Heart left ventricle (tissue), 16 donors: Measurements from ENCODE around the gene MAP1LC3B. TPM values are rescaled to one million over a fixed set of nuclear protein-coding genes. Genes with fewer than 3 reads are reported as not detected.

ENCODE experiments used
- ATAC-seq, 4 donors: fragments of 200-7000 bp; cut with Tn5 transposase; one replicate each; pipeline ENCODE4 v1.9.1; 2020 to 2022; ENCODE audit warnings: moderate library complexity in 4 of 4, mild to moderate bottlenecking in 3 of 4, moderate number of reproducible peaks in 1 of 4
- DNase-seq, 5 donors: peaks; one replicate each; pipeline ENCODE4 v3.0.0-alpha.2; 2020
- H3K27ac ChIP-seq, 12 donors: fragments of 200-600 bp; sonication (generic) in 4 of 12; one replicate each; pipeline versions ENCODE4 v1.5.0 to v1.8.0; 2016 to 2022; ENCODE audit warnings: mild to moderate bottlenecking in 2 of 12
- H3K27me3 ChIP-seq, 9 donors: fragments of 200-600 bp; sonication (generic) in 2 of 9; one replicate each; pipeline versions ENCODE4 v1.5.1 to v1.8.0; 2016 to 2022; ENCODE audit warnings: mild to moderate bottlenecking in 3 of 9
- H3K36me3 ChIP-seq, 9 donors: fragments of 200-600 bp; sonication (generic) in 2 of 9; one replicate each; pipeline versions ENCODE4 v1.5.0 to v1.8.0; 2018 to 2022; ENCODE audit warnings: mild to moderate bottlenecking in 2 of 9
- H3K4me1 ChIP-seq, 12 donors: fragments of 200-600 bp; sonication (generic) in 4 of 12; one replicate each; pipeline versions ENCODE4 v1.5.0 to v1.8.0; 2016 to 2022; ENCODE audit warnings: mild to moderate bottlenecking in 3 of 12
- H3K4me3 ChIP-seq, 12 donors: fragments of 200-600 bp; sonication (generic) in 4 of 12; one replicate each; pipeline versions ENCODE4 v1.5.0 to v1.8.0; 2017 to 2022; ENCODE audit warnings: mild to moderate bottlenecking in 9 of 12, moderate library complexity in 4 of 12
- H3K9me3 ChIP-seq, 12 donors: fragments of 200-600 bp; sonication (generic) in 4 of 12; one replicate each; pipeline versions ENCODE4 v1.5.0 to v1.8.0; 2016 to 2022; ENCODE audit warnings: mild to moderate bottlenecking in 1 of 12
- POLR2A ChIP-seq, 2 donors: fragments of 450-650 bp; IDR thresholded peaks; one replicate each; pipeline ENCODE4 v1.6.1; 2017; ENCODE audit warnings: antibody characterized with exemption in 2 of 2, mild to moderate bottlenecking in 2 of 2, moderate library complexity in 2 of 2
- WGBS, 4 donors: extraction: QIAGEN DNeasy Blood & Tissue Kit in 2 of 4; methylation state at CpG; one replicate each; pipeline versions ENCODE4 v1.1.5 to v1.1.7; 2013 to 2018; 5-methylcytosine and 5-hydroxymethylcytosine counted together
- intact Hi-C, 10 donors: fragments of 100-400 bp; cut with DNase I; formaldehyde crosslinking; loops; one replicate each; pipeline versions ENCODE4 v1.11.1 to v1.14.2; 2022
- polyA plus RNA-seq, 2 donors: library from polyadenylated mRNA; stranded (reverse); fragments of 200-250 nt; gene quantifications; one replicate each; pipeline ENCODE4 v1.2.3, GENCODE V29; 2013
- total RNA-seq, 9 donors: library from RNA; depleted of rRNA in 2 of 9; stranded (reverse); fragments of >200 nt in 2 of 9; fragmentation: NEBNext Ultra II Directional in 3 of 9; extraction: Animal tissue kit (Norgen Biotek cat#: 25700) in 3 of 9; gene quantifications; one replicate each; pipeline versions ENCODE4 v1.1.0 to v1.2.4, GENCODE V29; 2016 to 2023
- TF ChIP-seq, protein P1 (sequence below), 12 donors: fragments of 200-600 bp; sonication (generic) in 4 of 12; IDR thresholded peaks; one replicate each; pipeline versions ENCODE4 v1.5.0 to v1.8.0; 2018 to 2022; ENCODE audit warnings: antibody characterized with exemption in 12 of 12, mild to moderate bottlenecking in 5 of 12
- donor health status: ischemic (EF 13 %, LVEDD 7.1; RV severe dilation, severe dysfunction).
- donor health status: healthy with polysubstance abuse.
- donor health status: DM: no; HTN: yes; CAD: no.
- donor health status: DM: no; HTN: no; CAD: no.
- donor health status: ischemic (EF 25% LVEDD 6.9; RV normal size, moderate dysfunction).
- donor health status: ischemic (EF 25% LVEDD 5.7; RV mildly dilated, moderate dysfunction).
- donor health status: healthy.
- donor health status: DM: yes; HTN: yes; CAD: no.
- donor health status: ischemic (EF 35%, LVEDD 5.7; RV mildly dilated, moderate dysfunction).
- donor health status: nonischemic (EF 11% LVEDD 7.7; RV severe dilation, severe dysfunction).
- donor health status: DM: yes; HTN: yes; CAD: no.
- donor health status: PGD.
- donor health status: ischemic (EF 29% LVEDD 5.4; RV normal size, mild dysfunction).
- donor health status: nonischemic (EF 23%, LVEDD 6.1; RV moderate dilation, normal function).

MAP1LC3B gene
- total and polyA plus RNA-seq, 11 donors: 70.7 to 263 (median 116) TPM

- Histone ChIP-seq H3K27me3 (no peaks in the 10 kb centered on the region), H3K27ac (peak overlapping the region; percentile 69 to 100 (median 100)), H3K4me3 (peak overlapping the region; percentile 45 to 92 (median 80)), H3K36me3 (no peaks in the 10 kb centered on the region), H3K4me1 (peaks cover 17 to 54% (median 37%) of the 10 kb centered on the region in 12 donors), H3K9me3 (no peaks in the 10 kb centered on the region)
- WGBS, 4 donors: 1 to 2% (median 2%) methylated on average over 26 to 53 of the region's 53 CpGs
- TF ChIP-seq, protein P1, sequence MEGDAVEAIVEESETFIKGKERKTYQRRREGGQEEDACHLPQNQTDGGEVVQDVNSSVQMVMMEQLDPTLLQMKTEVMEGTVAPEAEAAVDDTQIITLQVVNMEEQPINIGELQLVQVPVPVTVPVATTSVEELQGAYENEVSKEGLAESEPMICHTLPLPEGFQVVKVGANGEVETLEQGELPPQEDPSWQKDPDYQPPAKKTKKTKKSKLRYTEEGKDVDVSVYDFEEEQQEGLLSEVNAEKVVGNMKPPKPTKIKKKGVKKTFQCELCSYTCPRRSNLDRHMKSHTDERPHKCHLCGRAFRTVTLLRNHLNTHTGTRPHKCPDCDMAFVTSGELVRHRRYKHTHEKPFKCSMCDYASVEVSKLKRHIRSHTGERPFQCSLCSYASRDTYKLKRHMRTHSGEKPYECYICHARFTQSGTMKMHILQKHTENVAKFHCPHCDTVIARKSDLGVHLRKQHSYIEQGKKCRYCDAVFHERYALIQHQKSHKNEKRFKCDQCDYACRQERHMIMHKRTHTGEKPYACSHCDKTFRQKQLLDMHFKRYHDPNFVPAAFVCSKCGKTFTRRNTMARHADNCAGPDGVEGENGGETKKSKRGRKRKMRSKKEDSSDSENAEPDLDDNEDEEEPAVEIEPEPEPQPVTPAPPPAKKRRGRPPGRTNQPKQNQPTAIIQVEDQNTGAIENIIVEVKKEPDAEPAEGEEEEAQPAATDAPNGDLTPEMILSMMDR (IDR thresholded peaks at IDR 0.05): peak in 10 of 12 donors; percentile 21 to 65 (median 38)
- no peak for TF ChIP-seq POLR2A (IDR thresholded peaks at IDR 0.05)
- DNase-seq: peak in 3 of 5 donors; percentile 47 to 75 (median 55)
- no peak for ATAC-seq
- intact Hi-C loops: loop anchor here in 8 of 10 donors (1.0 to 10.0 kb wide), 11 partner anchors 76 to 828 kb away; partner anchors contain the start of genes C16orf95 (in 6 of the 8), KLHDC4 (in 5 of the 8) and FOXC2 (in 1 of the 8)
These were observed 914 bp downstream of the MAP1LC3B start for GRCh38 chr16:87392821-87393679.

GRCh38 chr16:87393680-87394055 is 1.5 kb downstream of the MAP1LC3B start:
- Histone ChIP-seq H3K36me3 (peaks cover 0 to 6% (median 2%) of the 10 kb centered on the region in 9 donors), H3K27me3 (no peaks in the 10 kb centered on the region), H3K4me3 (peak overlapping the region in 10 of 12 donors; percentile 61 to 92 (median 84)), H3K4me1 (peaks cover 15 to 54% (median 35%) of the 10 kb centered on the region in 12 donors), H3K27ac (peak overlapping the region in 6 of 12 donors; percentile 69 to 100 (median 100)), H3K9me3 (no peaks in the 10 kb centered on the region)
- DNase-seq (no peak), ATAC-seq (no peak)
- WGBS, 4 donors: 75 to 85% (median 79%) methylated on average over 6 of the region's 6 CpGs
- TF ChIP-seq, protein P1 (IDR thresholded peaks at IDR 0.05): no peak
- no peak for TF ChIP-seq POLR2A (IDR thresholded peaks at IDR 0.05)
- intact Hi-C loops: loop anchor here in 8 of 10 donors (2.0 to 10.0 kb wide), 10 partner anchors 76 to 829 kb away; partner anchors contain the start of genes C16orf95 (in 5 of the 8), KLHDC4 (in 5 of the 8) and FOXC2 (in 1 of the 8)

DNA sequence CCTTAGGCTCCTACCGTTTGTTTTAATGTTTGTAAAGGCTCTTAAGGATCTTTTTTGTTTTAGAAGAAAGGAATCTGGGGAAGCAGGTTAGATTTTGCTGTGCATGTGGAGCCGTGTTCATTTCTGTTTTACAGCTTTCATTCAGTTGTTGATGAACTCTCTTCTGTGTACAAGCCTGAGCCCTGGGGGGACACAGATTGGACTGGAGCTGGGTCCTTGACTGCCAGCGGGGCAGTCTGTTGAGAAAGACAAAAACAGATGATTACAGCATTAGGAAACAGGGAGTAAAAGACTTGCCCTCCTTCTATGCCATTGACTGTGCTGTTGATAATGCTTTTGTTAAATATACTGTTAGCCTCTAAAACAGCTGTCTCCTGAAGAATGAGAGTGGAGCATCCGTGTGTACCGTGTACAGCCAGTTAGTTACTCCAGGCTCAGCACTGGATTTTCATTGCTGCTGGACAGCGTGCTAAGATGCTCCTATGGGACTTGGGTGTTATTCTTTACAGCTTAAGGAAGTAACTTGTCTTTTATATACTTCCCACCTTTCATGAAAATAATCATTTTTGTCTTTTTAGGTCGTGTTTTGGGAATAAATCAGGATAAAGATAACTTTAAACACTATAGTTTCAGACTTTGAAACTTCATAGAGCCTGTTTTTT is 3.2 kb downstream of the MAP1LC3B start:
- intact Hi-C loops: loop anchor here in 5 of 10 donors (10.0 kb wide), 3 partner anchors 239 to 831 kb away; partner anchors contain the start of genes KLHDC4 (in 3 of the 5) and FOXC2 (in 1 of the 5)

More for the DNA sequence above, 3.2 kb downstream of the MAP1LC3B start:
- TF ChIP-seq POLR2A (IDR thresholded peaks at IDR 0.05): no peak
- TF ChIP-seq, protein P1 (IDR thresholded peaks at IDR 0.05): no peak
- H3K27me3 ChIP-seq: no peaks in the 10 kb centered on the region
- peaks cover 11 to 47% (median 29%) of the 10 kb centered on the region in 12 donors for H3K4me1 ChIP-seq
- WGBS, 4 donors: 61 to 72% (median 67%) methylated on average over 7 of the region's 7 CpGs
- ATAC-seq (no peak), DNase-seq (no peak)
- no peak overlapping the region for H3K4me3 ChIP-seq
- H3K36me3 ChIP-seq: peaks cover 0 to 21% (median 17%) of the 10 kb centered on the region in 9 donors
- no peak overlapping the region for H3K27ac ChIP-seq
- H3K9me3 ChIP-seq: no peaks in the 10 kb centered on the region
